ENCODE measurements around the gene SIRT6.
"Not testable (repeated sequence)": the region's sequence is repeated elsewhere in the genome, so short reads cannot be mapped to it uniquely, and the experiment has no call there.

SIRT6 gene

DNA sequence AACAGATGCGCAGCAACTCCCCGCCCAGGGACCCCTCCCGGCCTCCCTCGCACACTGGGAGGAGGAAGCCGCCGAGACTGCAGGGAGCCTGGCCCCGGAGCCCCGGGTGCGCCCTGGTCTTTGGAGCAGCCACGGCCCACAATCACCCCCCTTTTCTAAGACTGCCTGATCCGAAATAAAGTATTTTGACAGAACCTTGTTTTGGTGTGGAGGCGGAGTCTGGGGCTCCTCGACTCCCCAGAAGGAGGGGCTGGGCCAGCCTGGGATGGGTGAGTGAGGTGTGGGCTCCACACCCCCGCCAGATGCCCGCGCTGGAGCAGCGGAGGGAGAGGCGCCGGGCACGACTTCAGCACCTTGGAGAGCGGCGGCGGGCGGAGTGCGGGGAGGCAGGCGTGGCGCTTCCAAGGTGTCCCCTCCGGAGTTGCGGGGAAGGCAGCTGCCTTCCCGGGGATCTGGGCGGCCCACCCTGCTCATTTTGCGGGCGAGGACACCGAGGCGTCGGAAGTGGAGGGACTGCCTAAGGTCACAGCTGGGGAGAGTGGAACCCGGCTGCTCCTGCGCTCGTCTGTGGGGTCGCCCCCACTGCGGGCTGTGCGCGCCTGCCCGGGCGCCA is 9.4 kb downstream of the SIRT6 start:
- TF ChIP-seq, protein P1, sequence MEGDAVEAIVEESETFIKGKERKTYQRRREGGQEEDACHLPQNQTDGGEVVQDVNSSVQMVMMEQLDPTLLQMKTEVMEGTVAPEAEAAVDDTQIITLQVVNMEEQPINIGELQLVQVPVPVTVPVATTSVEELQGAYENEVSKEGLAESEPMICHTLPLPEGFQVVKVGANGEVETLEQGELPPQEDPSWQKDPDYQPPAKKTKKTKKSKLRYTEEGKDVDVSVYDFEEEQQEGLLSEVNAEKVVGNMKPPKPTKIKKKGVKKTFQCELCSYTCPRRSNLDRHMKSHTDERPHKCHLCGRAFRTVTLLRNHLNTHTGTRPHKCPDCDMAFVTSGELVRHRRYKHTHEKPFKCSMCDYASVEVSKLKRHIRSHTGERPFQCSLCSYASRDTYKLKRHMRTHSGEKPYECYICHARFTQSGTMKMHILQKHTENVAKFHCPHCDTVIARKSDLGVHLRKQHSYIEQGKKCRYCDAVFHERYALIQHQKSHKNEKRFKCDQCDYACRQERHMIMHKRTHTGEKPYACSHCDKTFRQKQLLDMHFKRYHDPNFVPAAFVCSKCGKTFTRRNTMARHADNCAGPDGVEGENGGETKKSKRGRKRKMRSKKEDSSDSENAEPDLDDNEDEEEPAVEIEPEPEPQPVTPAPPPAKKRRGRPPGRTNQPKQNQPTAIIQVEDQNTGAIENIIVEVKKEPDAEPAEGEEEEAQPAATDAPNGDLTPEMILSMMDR (IDR thresholded peaks at IDR 0.05), result no peak
- TF ChIP-seq ZFX (IDR thresholded peaks at IDR 0.05; ENCODE audit: borderline replicate concordance), result no peak

DNA sequence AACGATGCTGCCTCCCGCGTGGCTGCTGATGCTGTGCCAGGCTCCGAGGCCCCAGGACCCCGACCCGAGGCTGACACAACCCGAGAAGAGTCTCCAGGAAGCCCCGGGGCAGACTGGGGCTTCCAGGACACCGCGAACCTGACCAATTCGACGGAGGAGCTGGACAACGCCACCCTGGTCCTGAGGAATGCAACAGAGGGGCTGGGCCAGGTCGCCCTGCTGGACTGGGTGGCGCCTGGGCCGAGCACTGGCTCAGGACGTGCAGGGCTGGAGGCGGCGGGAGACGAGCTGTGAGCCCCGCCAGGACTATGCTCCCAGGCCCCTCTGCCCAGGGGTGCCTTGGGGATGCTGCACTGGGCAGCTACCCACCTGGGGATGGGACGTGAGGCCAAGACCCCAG is 10.7 kb downstream of the SIRT6 start:
- TF ChIP-seq ZFX (IDR thresholded peaks at IDR 0.05; ENCODE audit: borderline replicate concordance), result no peak
- TF ChIP-seq, protein P1 (IDR thresholded peaks at IDR 0.05), result no peak
- H3K27ac ChIP-seq, result no peak overlapping the region

More for the DNA sequence above, 9.4 kb downstream of the SIRT6 start:
- no peak overlapping the region for H3K27ac ChIP-seq

GRCh38 chr19:4164262-4164661 is 18.1 kb downstream of the SIRT6 start:
- no peak for TF ChIP-seq ZFX (IDR thresholded peaks at IDR 0.05; ENCODE audit: borderline replicate concordance)
- TF ChIP-seq, protein P1 (IDR thresholded peaks at IDR 0.05), result no peak
- H3K27ac ChIP-seq, result no peak overlapping the region

DNA sequence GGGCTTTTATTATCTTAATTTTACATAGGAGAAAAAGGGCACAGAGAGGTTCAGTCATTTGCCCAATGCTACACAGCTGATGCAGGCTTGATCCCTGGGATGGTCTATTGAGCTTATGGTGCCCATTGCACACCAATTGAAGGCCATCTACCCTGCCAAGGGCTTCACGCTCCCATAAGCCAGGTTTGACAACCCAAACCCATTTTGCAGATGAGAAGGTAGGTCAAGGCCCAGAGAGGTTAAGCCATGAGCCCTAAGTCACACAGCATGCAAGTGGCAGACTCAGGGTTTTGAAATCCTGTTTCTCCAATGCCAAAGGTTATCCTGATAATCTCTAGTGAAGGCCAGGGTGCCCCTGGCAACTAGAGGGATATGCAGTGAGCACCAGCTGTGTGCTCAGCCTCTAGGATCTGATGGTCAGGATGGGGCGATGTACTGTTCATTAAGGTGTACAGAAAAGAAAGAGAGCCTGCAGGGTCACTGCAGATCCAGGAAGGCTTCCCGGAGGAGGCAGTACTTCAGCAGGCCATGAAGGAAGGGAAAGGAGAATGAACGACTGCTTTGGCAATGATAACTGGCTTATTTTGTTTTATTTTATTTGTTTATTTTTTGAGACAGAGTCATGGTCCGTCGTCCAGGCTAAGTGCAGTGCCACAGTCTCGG is 20.8 kb downstream of the SIRT6 start:
- no peak overlapping the region for H3K27ac ChIP-seq
- TF ChIP-seq, protein P1 (IDR thresholded peaks at IDR 0.05), result no peak
- no peak for TF ChIP-seq ZFX (IDR thresholded peaks at IDR 0.05; ENCODE audit: borderline replicate concordance)

- H3K27ac ChIP-seq, result not testable (repeated sequence)
Measured at GRCh38 chr19:4157971-4158370, 24.4 kb downstream of the SIRT6 start.

- no peak overlapping the region for H3K27ac ChIP-seq
- no peak for TF ChIP-seq ZFX (IDR thresholded peaks at IDR 0.05; ENCODE audit: borderline replicate concordance)
- TF ChIP-seq, protein P1 (IDR thresholded peaks at IDR 0.05), result no peak
Measured at GRCh38 chr19:4157164-4157563, 25.2 kb downstream of the SIRT6 start.

GRCh38 chr19:4154571-4155312 is 27.6 kb downstream of the SIRT6 start:
- no peak overlapping the region for H3K27ac ChIP-seq
- TF ChIP-seq, protein P1 (IDR thresholded peaks at IDR 0.05), result no peak
- no peak for TF ChIP-seq ZFX (IDR thresholded peaks at IDR 0.05; ENCODE audit: borderline replicate concordance)

Measured in 22Rv1 (cell line).